ENCODE data around the gene SYCN. TPM values are rescaled to one million over a fixed set of nuclear protein-coding genes. Genes with fewer than 3 reads are reported as not detected.

SYCN gene
- total and polyA plus RNA-seq, 2 donors (not counting 1 experiment from before 2014, with no cell fraction given) = not detected

- ChIA-PET POLR2A (no interaction called here), CTCF (no interaction called here)
- no peak for ATAC-seq (ENCODE audit: low read depth)
Measured at GRCh38 chr19:39155741-39156140, 48.3 kb downstream of the SYCN start.

DNA sequence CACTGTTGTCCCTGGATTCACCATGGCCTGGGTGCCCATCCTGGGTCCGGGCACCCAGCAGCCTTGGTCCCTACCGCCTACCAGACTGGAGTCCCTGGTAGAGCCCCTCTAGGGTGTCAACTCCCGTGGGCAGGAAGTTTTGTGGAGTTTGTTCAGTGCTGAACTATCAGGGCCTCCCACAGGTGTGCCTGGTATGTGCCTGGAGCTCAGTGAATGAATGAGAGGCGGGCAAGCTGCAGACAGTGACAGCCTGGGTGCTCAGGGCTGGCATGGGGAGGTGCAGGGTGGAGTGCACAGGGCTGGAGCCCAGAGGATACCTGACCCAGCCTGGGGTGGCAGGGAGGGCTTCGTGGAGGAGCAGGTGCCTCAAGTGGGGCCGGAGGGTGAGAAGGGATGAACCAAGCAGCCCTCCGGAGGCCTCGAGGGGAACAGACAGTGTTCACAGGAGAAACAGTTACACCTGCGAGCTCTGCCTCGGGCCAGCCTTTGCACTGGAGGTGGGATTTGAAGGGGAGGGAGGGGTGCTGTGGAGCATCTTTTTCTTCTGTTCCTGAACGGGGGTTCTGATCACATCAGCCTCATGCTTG lies 48.9 kb downstream of the SYCN start:
- H3K79me2 ChIP-seq (ENCODE audit: control insufficient read depth, insufficient read depth, low read length) = peaks cover 70% of the 10 kb centered on the region
- 95% methylated on average over 11 of the region's 11 CpGs for WGBS (ENCODE audit: insufficient coverage)
- no peak overlapping the region for H3K4me2 ChIP-seq (replicated peaks; ENCODE audit: low read depth, low read length, poor library complexity, severe bottlenecking)

More at GRCh38 chr19:39155741-39156140, 48.3 kb downstream of the SYCN start:
- H3K4me1 ChIP-seq (ENCODE audit: control insufficient read depth in 2 of 2, insufficient read depth in 2 of 2, low read length in 2 of 2) = no peaks in the 10 kb centered on the region
- H3K79me2 ChIP-seq (ENCODE audit: control insufficient read depth, insufficient read depth, low read length) = peaks cover 65% of the 10 kb centered on the region
- intact Hi-C loops (cut with micrococcal nuclease) = no loop called here
- H2AFZ ChIP-seq (ENCODE audit: insufficient read depth, low read depth, low read length, poor library complexity, severe bottlenecking) = no peak overlapping the region
- H3K27me3 ChIP-seq (replicated peaks in 1 of 4; ENCODE audit: control extremely low read depth in 1 of 4, control insufficient read depth in 3 of 4, insufficient read depth in 4 of 4, low read length in 3 of 4) = no peaks in the 10 kb centered on the region
- 95% methylated on average over 15 of the region's 15 CpGs for WGBS (ENCODE audit: insufficient coverage)
- no peaks in the 10 kb centered on the region for H3K9me3 Mint-ChIP-seq (ENCODE audit: insufficient read depth)
- peaks cover 50% of the 10 kb centered on the region for H4K20me1 ChIP-seq (ENCODE audit: control insufficient read depth, insufficient read depth, low read length, poor library complexity, severe bottlenecking)
- no peak overlapping the region for H3K4me2 ChIP-seq (replicated peaks; ENCODE audit: low read depth, low read length, poor library complexity, severe bottlenecking)
- no peak for DNase-seq
- no peaks in the 10 kb centered on the region for H3K9me3 ChIP-seq (ENCODE audit: control extremely low read depth in 1 of 3, control insufficient read depth in 2 of 3, insufficient read depth in 1 of 3, low read length in 2 of 3)
- TF ChIP-seq EZH2 (IDR thresholded peaks at IDR 0.05; ENCODE audit: borderline replicate concordance, insufficient read depth, low read depth, low read length, poor library complexity, severe bottlenecking) (no peak), CTCF (IDR thresholded peaks at IDR 0.05) (no peak)
- H3K27ac Mint-ChIP-seq = no peak overlapping the region
- H3K9ac ChIP-seq (ENCODE audit: low read length) = no peak overlapping the region
- no peak overlapping the region for H3K4me3 ChIP-seq (ENCODE audit: control extremely low read depth in 1 of 5, extremely low read depth in 1 of 5, insufficient read depth in 1 of 5, low read depth in 2 of 5, low read length in 4 of 5)
- no peaks in the 10 kb centered on the region for H3K27me3 Mint-ChIP-seq
- H3K36me3 ChIP-seq (replicated peaks in 1 of 2; ENCODE audit: control extremely low read depth in 1 of 2, control insufficient read depth in 1 of 2, extremely low read depth in 1 of 2, insufficient read depth in 2 of 2, low read length in 1 of 2) = no peaks in the 10 kb centered on the region
- no peak overlapping the region for H3K4me3 Mint-ChIP-seq
- peaks cover 8% of the 10 kb centered on the region for H3K4me1 Mint-ChIP-seq
- no peak overlapping the region for H3K27ac ChIP-seq (ENCODE audit: low read length in 2 of 2)

More for the DNA sequence above, 48.9 kb downstream of the SYCN start:
- H3K9me3 Mint-ChIP-seq (ENCODE audit: insufficient read depth) = no peaks in the 10 kb centered on the region
- H3K27me3 ChIP-seq (replicated peaks in 1 of 4; ENCODE audit: control extremely low read depth in 1 of 4, control insufficient read depth in 3 of 4, insufficient read depth in 4 of 4, low read length in 3 of 4) = no peaks in the 10 kb centered on the region
- no peaks in the 10 kb centered on the region for H3K36me3 ChIP-seq (replicated peaks in 1 of 2; ENCODE audit: control extremely low read depth in 1 of 2, control insufficient read depth in 1 of 2, extremely low read depth in 1 of 2, insufficient read depth in 2 of 2, low read length in 1 of 2)
- no peaks in the 10 kb centered on the region for H3K4me1 ChIP-seq (ENCODE audit: control insufficient read depth in 2 of 2, insufficient read depth in 2 of 2, low read length in 2 of 2)
- ChIA-PET POLR2A (no interaction called here), CTCF (no interaction called here)
- no peak overlapping the region for H3K9ac ChIP-seq (ENCODE audit: low read length)
- no peaks in the 10 kb centered on the region for H3K9me3 ChIP-seq (ENCODE audit: control extremely low read depth in 1 of 3, control insufficient read depth in 2 of 3, insufficient read depth in 1 of 3, low read length in 2 of 3)
- DNase-seq (no peak), ATAC-seq (ENCODE audit: low read depth) (no peak)
- H3K4me3 ChIP-seq (ENCODE audit: control extremely low read depth in 1 of 5, extremely low read depth in 1 of 5, insufficient read depth in 1 of 5, low read depth in 2 of 5, low read length in 4 of 5) = no peak overlapping the region
- no peak for TF ChIP-seq EZH2 (IDR thresholded peaks at IDR 0.05; ENCODE audit: borderline replicate concordance, insufficient read depth, low read depth, low read length, poor library complexity, severe bottlenecking)
- no peak for TF ChIP-seq CTCF (IDR thresholded peaks at IDR 0.05)
- H3K4me1 Mint-ChIP-seq = peaks cover 6% of the 10 kb centered on the region
- H3K27ac ChIP-seq (ENCODE audit: low read length in 2 of 2) = no peak overlapping the region
- H3K27ac Mint-ChIP-seq = no peak overlapping the region
- no peak overlapping the region for H3K4me3 Mint-ChIP-seq
- no peaks in the 10 kb centered on the region for H3K27me3 Mint-ChIP-seq
- H2AFZ ChIP-seq (ENCODE audit: insufficient read depth, low read depth, low read length, poor library complexity, severe bottlenecking) = no peak overlapping the region
- intact Hi-C loops (cut with micrococcal nuclease) = no loop called here
- peaks cover 45% of the 10 kb centered on the region for H4K20me1 ChIP-seq (ENCODE audit: control insufficient read depth, insufficient read depth, low read length, poor library complexity, severe bottlenecking)
